IMR-90 (cell line): ENCODE data around the gene KIF20B. TPM values are rescaled to one million over a fixed set of nuclear protein-coding genes. Genes with fewer than 3 reads are reported as not detected.

Experiments used
- ATAC-seq: fragments of 200-7000 bp; cut with Tn5 transposase; 2 replicates; pipeline ENCODE4 v1.9.1; 2020; ENCODE audit warnings: low read depth, mild to moderate bottlenecking, moderate library complexity
- BruUV-seq: library from RNA; stranded (reverse); fragments of 400-500 nt; replicated peaks from 2 replicates; lab custom pipeline; 2021; lab: Mats Ljungman, UMichigan
- CTCF ChIA-PET: fragments of 300-600 bp; formaldehyde crosslinking; extraction: SDS; loops from one replicate; lab custom pipeline; 2021; ENCODE audit warnings: antibody characterized with exemption; lab: Yijun Ruan, JAX
- POLR2A ChIA-PET: fragments of 300-600 bp; sonication (Branson Sonifier 250); formaldehyde crosslinking; loops from one replicate; lab custom pipeline; 2022; ENCODE audit warnings: antibody characterized with exemption; ENCODE audit not compliant: unreplicated experiment; lab: Charles Lee
- DNase-seq: peaks from one replicate; pipeline ENCODE4 v3.0.0; 2013
- H2AFZ ChIP-seq: replicated peaks from 2 replicates; pipeline ENCODE3; 2013; ENCODE audit warnings: low read length, mild to moderate bottlenecking; ENCODE audit not compliant: poor library complexity
- H2AK5ac ChIP-seq: 2 replicates; pipeline ENCODE4 v1.6.1; 2013; ENCODE audit warnings: low read depth, low read length, inconsistent platforms
- H2AK9ac ChIP-seq: replicated peaks from 2 replicates; pipeline ENCODE3; 2013; ENCODE audit warnings: mild to moderate bottlenecking, low read depth, low read length, moderate library complexity; ENCODE audit not compliant: poor library complexity
- H2BK120ac ChIP-seq: 2 replicates; pipeline ENCODE4 v1.6.1; 2013; ENCODE audit warnings: low read depth, low read length, inconsistent platforms
- H2BK15ac ChIP-seq: 3 replicates; pipeline ENCODE4 v1.6.1; 2013; ENCODE audit warnings: low read depth, low read length, inconsistent platforms
- H2BK20ac ChIP-seq: 2 replicates; pipeline ENCODE4 v1.6.1; 2013; ENCODE audit warnings: low read depth, mild to moderate bottlenecking, inconsistent platforms, low read length, moderate library complexity
- H2BK5ac ChIP-seq: 2 replicates; pipeline ENCODE4 v1.6.1; 2013; ENCODE audit warnings: mild to moderate bottlenecking, low read depth, low read length, inconsistent platforms; ENCODE audit not compliant: poor library complexity, severe bottlenecking
- H3K14ac ChIP-seq: replicated peaks from 2 replicates; pipeline ENCODE4 v1.6.1; 2013; ENCODE audit warnings: low read depth, low read length, inconsistent platforms
- H3K18ac ChIP-seq: 2 replicates; pipeline ENCODE4 v1.6.1; 2013; ENCODE audit warnings: low read depth, low read length, control low read depth
- H3K23ac ChIP-seq: 2 replicates; pipeline ENCODE4 v1.6.1; 2013; ENCODE audit warnings: low read depth, low read length, inconsistent platforms
- H3K27ac ChIP-seq: 2 replicates; pipeline ENCODE4 v1.5.1; 2013; ENCODE audit warnings: mild to moderate bottlenecking, control low read depth, low read length; ENCODE audit not compliant: insufficient read depth
- H3K27me3 ChIP-seq: 2 replicates; pipeline ENCODE4 v1.6.1; 2013; ENCODE audit warnings: low read length; ENCODE audit not compliant: control insufficient read depth, insufficient read depth
- H3K36me3 ChIP-seq: 2 replicates; pipeline ENCODE4 v1.6.1; 2013; ENCODE audit warnings: low read length, mixed read lengths; ENCODE audit not compliant: control insufficient read depth, insufficient read depth
- H3K4ac ChIP-seq: 2 replicates; pipeline ENCODE4 v1.6.1; 2013; ENCODE audit warnings: low read depth, low read length, inconsistent platforms
- H3K4me1 ChIP-seq: 2 replicates; pipeline ENCODE4 v1.6.1; 2013; ENCODE audit warnings: low read length, mixed read lengths; ENCODE audit not compliant: control insufficient read depth, insufficient read depth
- H3K4me2 ChIP-seq: 2 replicates; pipeline ENCODE4 v1.6.1; 2013; ENCODE audit warnings: low read depth, mild to moderate bottlenecking, control low read depth, low read length, moderate library complexity
- H3K4me3 ChIP-seq: 2 replicates; pipeline ENCODE4 v1.5.1; 2013; ENCODE audit warnings: low read depth, mild to moderate bottlenecking, control low read depth, low read length, moderate library complexity; ENCODE audit not compliant: insufficient read depth
- H3K56ac ChIP-seq: 2 replicates; pipeline ENCODE4 v1.6.1; 2013; ENCODE audit warnings: low read length, inconsistent platforms; ENCODE audit not compliant: insufficient read depth; ENCODE audit errors: extremely low read depth
- H3K79me1 ChIP-seq, 2 experiments: 2 replicates each; pipeline ENCODE4 v1.6.1; 2013; ENCODE audit warnings: low read length in 2 of 2, inconsistent platforms in 1 of 2, low read depth in 1 of 2
- H3K9ac ChIP-seq: 2 replicates; pipeline ENCODE4 v1.6.1; 2013; ENCODE audit warnings: low read depth, low read length, control low read depth
- H3K9me1 ChIP-seq: 2 replicates; pipeline ENCODE4 v1.6.1; 2013; ENCODE audit warnings: low read length, inconsistent platforms; ENCODE audit not compliant: insufficient read depth
- H3K9me3 ChIP-seq: 2 replicates; pipeline ENCODE4 v1.6.1; 2013; ENCODE audit warnings: low read length; ENCODE audit not compliant: control insufficient read depth, insufficient read depth
- H4K20me1 ChIP-seq: 2 replicates; pipeline ENCODE4 v1.6.1; 2013; ENCODE audit warnings: low read length, inconsistent platforms; ENCODE audit not compliant: insufficient read depth
- H4K5ac ChIP-seq: 2 replicates; pipeline ENCODE4 v1.6.1; 2013; ENCODE audit warnings: mild to moderate bottlenecking, low read depth, low read length, control low read depth
- H4K8ac ChIP-seq, 2 experiments: 2 replicates each; pipeline ENCODE4 v1.6.1; 2013; ENCODE audit warnings: low read depth in 2 of 2, low read length in 2 of 2, control low read depth in 1 of 2, inconsistent platforms in 1 of 2
- H4K91ac ChIP-seq: 2 replicates; pipeline ENCODE4 v1.6.1; 2013; ENCODE audit warnings: low read depth, low read length, inconsistent platforms; ENCODE audit not compliant: insufficient read depth
- BHLHE40 ChIP-seq: fragments of 150-350 bp; IDR thresholded peaks from 2 replicates; pipeline ENCODE4 v1.6.1; 2016; ENCODE audit warnings: mild to moderate bottlenecking, low read depth, low read length
- CEBPB ChIP-seq: IDR thresholded peaks from 2 replicates; pipeline ENCODE4 v1.6.1; 2012; ENCODE audit warnings: low read depth, low read length, improper control_type of control experiment
- CHD1 ChIP-seq: IDR thresholded peaks from 2 replicates; pipeline ENCODE4 v1.6.1; 2012; ENCODE audit warnings: low read depth, low read length, improper control_type of control experiment
- FOS ChIP-seq: fragments of 150-350 bp; IDR thresholded peaks from 2 replicates; pipeline ENCODE4 v1.6.1; 2016; ENCODE audit warnings: low read depth, low read length
- MAFK ChIP-seq: IDR thresholded peaks from 2 replicates; pipeline ENCODE4 v1.6.1; 2012; ENCODE audit warnings: low read depth, low read length, improper control_type of control experiment
- MAZ ChIP-seq: IDR thresholded peaks from 2 replicates; pipeline ENCODE4 v1.6.1; 2012; ENCODE audit warnings: low read depth, mild to moderate bottlenecking, low read length, improper control_type of control experiment, moderate library complexity, borderline replicate concordance
- MXI1 ChIP-seq: IDR thresholded peaks from 2 replicates; pipeline ENCODE4 v1.6.1; 2012; ENCODE audit warnings: low read depth, mild to moderate bottlenecking, low read length, moderate library complexity, borderline replicate concordance
- NFE2L2 ChIP-seq: fragments of 150-350 bp; IDR thresholded peaks from 2 replicates; pipeline ENCODE4 v1.6.1; 2016; ENCODE audit warnings: low read depth, mild to moderate bottlenecking, low read length
- POLR2A ChIP-seq: IDR thresholded peaks from 2 replicates; pipeline ENCODE4 v1.6.1; 2012; ENCODE audit warnings: mild to moderate bottlenecking, low read depth, low read length
- RAD21 ChIP-seq: IDR thresholded peaks from 2 replicates; pipeline ENCODE4 v1.6.1; 2012; ENCODE audit warnings: low read length, improper control_type of control experiment
- RCOR1 ChIP-seq: IDR thresholded peaks from 2 replicates; pipeline ENCODE4 v1.6.1; 2012; ENCODE audit warnings: mild to moderate bottlenecking, low read length, improper control_type of control experiment; ENCODE audit not compliant: insufficient replicate concordance
- RFX5 ChIP-seq: IDR thresholded peaks from 2 replicates; pipeline ENCODE4 v1.8.0; 2012; ENCODE audit warnings: low read depth, mild to moderate bottlenecking, low read length, moderate library complexity
- SMC3 ChIP-seq: fragments of 150-350 bp; IDR thresholded peaks from 2 replicates; pipeline ENCODE4 v1.6.1; 2016; ENCODE audit warnings: low read depth, mild to moderate bottlenecking, antibody characterized with exemption, low read length, moderate library complexity
- WGBS, 2 experiments: methylation state at CpG; one replicate each; pipeline versions ENCODE4 v1.1.5 to v1.1.7; 2013; ENCODE audit warnings: missing lambda C conversion rate in 2 of 2; ENCODE audit not compliant: insufficient read length in 1 of 2; ENCODE audit errors: extremely low coverage in 2 of 2; 5-methylcytosine and 5-hydroxymethylcytosine counted together
- dilution Hi-C: fragments of 300-500 bp; cut with HindIII; formaldehyde crosslinking; loops from one replicate; pipeline ENCODE4 v1.14.3; 2018; ENCODE audit warnings: low sequenced_read_pairs; ENCODE audit not compliant: unreplicated experiment
- in situ Hi-C: fragments of 300-500 bp; cut with MboI; formaldehyde crosslinking; loops from 3 replicates; pipeline ENCODE4 v1.14.3; 2019; ENCODE audit warnings: low sequenced_read_pairs, inconsistent platforms, mixed read lengths
- intact Hi-C: fragments of 100-400 bp; cut with micrococcal nuclease; formaldehyde crosslinking; loops from 2 replicates; pipeline ENCODE4 v1.10.0; 2022
- polyA plus RNA-seq, 3 experiments: library from polyadenylated mRNA; depleted of rRNA; stranded (reverse); fragments of >200 nt; gene quantifications; 2 replicates each; pipeline ENCODE4 v1.2.3, GENCODE V29; 2012; ENCODE audit warnings: low replicate concordance in 1 of 3
- total RNA-seq: library from RNA; depleted of rRNA; stranded (reverse); fragments of >200 nt; gene quantifications from 2 replicates; pipeline ENCODE4 v1.2.3, GENCODE V29; 2012
- TF ChIP-seq, protein P1 (sequence below): fragments of 150-350 bp; IDR thresholded peaks from 2 replicates; pipeline ENCODE4 v1.6.1; 2017; ENCODE audit warnings: mild to moderate bottlenecking, antibody characterized with exemption, low read length, low read depth
- TF ChIP-seq, protein P2 (sequence below): fragments of 150-350 bp; IDR thresholded peaks from 2 replicates; pipeline ENCODE4 v1.6.1; 2016; ENCODE audit warnings: low read depth, mild to moderate bottlenecking, low read length, moderate library complexity, borderline replicate concordance
- TF ChIP-seq, protein P3 (sequence below): conservative IDR thresholded peaks from 2 replicates; pipeline ENCODE4 v1.5.1; 2012; ENCODE audit warnings: mild to moderate bottlenecking, low read depth, low read length, improper control_type of control experiment

Gene KIF20B
- total and polyA plus RNA-seq, 2 of the 4 experiments (the other 2 are of a cell fraction), result 3.1 to 23.5 TPM

DNA sequence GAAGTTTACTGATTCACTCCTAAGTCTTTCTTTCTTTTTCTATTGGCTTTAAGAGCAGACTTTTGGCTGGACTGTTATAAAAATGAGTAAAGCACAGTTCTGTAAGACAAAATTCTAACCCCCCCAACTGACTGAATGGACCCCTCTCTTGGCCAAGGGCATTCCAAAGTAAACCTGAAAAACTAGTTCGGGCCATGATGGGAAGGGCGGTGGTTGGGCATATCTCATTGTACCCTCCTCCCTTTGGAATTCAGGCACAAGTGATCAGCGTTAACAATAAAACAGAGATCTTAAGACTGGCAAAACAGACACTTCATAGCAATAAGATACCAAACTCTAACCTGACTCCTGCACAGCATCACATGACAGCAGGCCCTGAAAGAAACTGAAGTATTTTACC, 6.1 kb upstream of the KIF20B start:
- no peak for ATAC-seq

More for the DNA sequence above, 6.1 kb upstream of the KIF20B start:
- Histone ChIP-seq H2BK20ac (no peak overlapping the region), H2BK15ac (no peak overlapping the region), H3K4me2 (no peak overlapping the region), H3K27ac (no peak overlapping the region), H3K56ac (no peak overlapping the region), H3K9me1 (0 out of 2 replicates have a peak, but pooled peaks cover 2% of the 10 kb centered on the region), H2AK9ac (no peak overlapping the region), H3K4ac (no peak overlapping the region), H3K9ac (no peak overlapping the region), H4K8ac (no peak overlapping the region), H3K27me3 (no peaks in the 10 kb centered on the region), H3K23ac (no peak overlapping the region), H2BK5ac (no peak overlapping the region), H2AFZ (no peak overlapping the region), H3K9me3 (no peaks in the 10 kb centered on the region), H3K79me1 (peaks cover 3 to 4% of the 10 kb centered on the region in 2 experiments; a peak in 2 of 4 replicates), H3K14ac (no peak overlapping the region), H4K20me1 (no peaks in the 10 kb centered on the region), H3K36me3 (no peaks in the 10 kb centered on the region), H3K4me3 (no peak overlapping the region), H2AK5ac (no peak overlapping the region), H3K18ac (no peak overlapping the region), H4K5ac (no peak overlapping the region), H2BK120ac (no peak overlapping the region), H3K4me1 (peaks cover 2% of the 10 kb centered on the region; the same call in 1 of the 2 replicates), H4K91ac (no peak overlapping the region)
- DNase-seq, result no peak
- ChIA-PET CTCF (no interaction called here), POLR2A (no interaction called here)
- dilution Hi-C loops (no loop called here), in situ Hi-C loops (no loop called here), intact Hi-C loops (no loop called here)
- 83% methylated on average over 1 of the region's 3 CpGs; no CpG with 5 or more reads in 1 of the 2 experiments for WGBS, 2 experiments
- TF ChIP-seq MXI1 (no peak), RFX5 (no peak), BHLHE40 (no peak), CHD1 (no peak), NFE2L2 (no peak), MAFK (no peak), POLR2A (no peak), SMC3 (no peak), FOS (no peak), CEBPB (no peak), RCOR1 (no peak), MAZ (no peak), RAD21 (no peak)
- TF ChIP-seq, protein P1, sequence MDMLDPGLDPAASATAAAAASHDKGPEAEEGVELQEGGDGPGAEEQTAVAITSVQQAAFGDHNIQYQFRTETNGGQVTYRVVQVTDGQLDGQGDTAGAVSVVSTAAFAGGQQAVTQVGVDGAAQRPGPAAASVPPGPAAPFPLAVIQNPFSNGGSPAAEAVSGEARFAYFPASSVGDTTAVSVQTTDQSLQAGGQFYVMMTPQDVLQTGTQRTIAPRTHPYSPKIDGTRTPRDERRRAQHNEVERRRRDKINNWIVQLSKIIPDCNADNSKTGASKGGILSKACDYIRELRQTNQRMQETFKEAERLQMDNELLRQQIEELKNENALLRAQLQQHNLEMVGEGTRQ, result no peak
- TF ChIP-seq, protein P2, sequence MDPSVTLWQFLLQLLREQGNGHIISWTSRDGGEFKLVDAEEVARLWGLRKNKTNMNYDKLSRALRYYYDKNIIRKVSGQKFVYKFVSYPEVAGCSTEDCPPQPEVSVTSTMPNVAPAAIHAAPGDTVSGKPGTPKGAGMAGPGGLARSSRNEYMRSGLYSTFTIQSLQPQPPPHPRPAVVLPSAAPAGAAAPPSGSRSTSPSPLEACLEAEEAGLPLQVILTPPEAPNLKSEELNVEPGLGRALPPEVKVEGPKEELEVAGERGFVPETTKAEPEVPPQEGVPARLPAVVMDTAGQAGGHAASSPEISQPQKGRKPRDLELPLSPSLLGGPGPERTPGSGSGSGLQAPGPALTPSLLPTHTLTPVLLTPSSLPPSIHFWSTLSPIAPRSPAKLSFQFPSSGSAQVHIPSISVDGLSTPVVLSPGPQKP, result no peak
- TF ChIP-seq, protein P3, sequence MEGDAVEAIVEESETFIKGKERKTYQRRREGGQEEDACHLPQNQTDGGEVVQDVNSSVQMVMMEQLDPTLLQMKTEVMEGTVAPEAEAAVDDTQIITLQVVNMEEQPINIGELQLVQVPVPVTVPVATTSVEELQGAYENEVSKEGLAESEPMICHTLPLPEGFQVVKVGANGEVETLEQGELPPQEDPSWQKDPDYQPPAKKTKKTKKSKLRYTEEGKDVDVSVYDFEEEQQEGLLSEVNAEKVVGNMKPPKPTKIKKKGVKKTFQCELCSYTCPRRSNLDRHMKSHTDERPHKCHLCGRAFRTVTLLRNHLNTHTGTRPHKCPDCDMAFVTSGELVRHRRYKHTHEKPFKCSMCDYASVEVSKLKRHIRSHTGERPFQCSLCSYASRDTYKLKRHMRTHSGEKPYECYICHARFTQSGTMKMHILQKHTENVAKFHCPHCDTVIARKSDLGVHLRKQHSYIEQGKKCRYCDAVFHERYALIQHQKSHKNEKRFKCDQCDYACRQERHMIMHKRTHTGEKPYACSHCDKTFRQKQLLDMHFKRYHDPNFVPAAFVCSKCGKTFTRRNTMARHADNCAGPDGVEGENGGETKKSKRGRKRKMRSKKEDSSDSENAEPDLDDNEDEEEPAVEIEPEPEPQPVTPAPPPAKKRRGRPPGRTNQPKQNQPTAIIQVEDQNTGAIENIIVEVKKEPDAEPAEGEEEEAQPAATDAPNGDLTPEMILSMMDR, result no peak
- BruUV-seq, result no TSS peak
